SK-N-SH (cell line): ENCODE results near the gene ZNF101. TPM values are rescaled to one million over a fixed set of nuclear protein-coding genes. Genes with fewer than 3 reads are reported as not detected.

Experiments used
- CTCF ChIA-PET: fragments of 300-600, 350-600 bp; formaldehyde crosslinking; extraction: SDS; loops from one replicate; lab custom pipeline; 2021; lab: Yijun Ruan, JAX
- POLR2A ChIA-PET: fragments of 350-600 bp; sonication (Branson Sonifier 250); formaldehyde crosslinking; extraction: SDS; loops from one replicate; lab custom pipeline; 2020; ENCODE audit warnings: antibody characterized with exemption, inconsistent platforms; lab: Yijun Ruan, JAX
- DNase-seq: peaks from one replicate; pipeline ENCODE4 v3.0.0; 2012
- H2AFZ ChIP-seq: fragments of 200-600 bp; sonication (generic); 2 replicates; pipeline ENCODE4 v1.8.1; 2016; ENCODE audit warnings: antibody characterized with exemption, mild to moderate bottlenecking, low read depth
- H3F3A ChIP-seq: fragments of 200-600 bp; sonication (generic); replicated peaks from 2 replicates; pipeline ENCODE3; 2016; ENCODE audit warnings: antibody characterized with exemption, mild to moderate bottlenecking; ENCODE audit not compliant: insufficient read depth
- H3K27ac ChIP-seq, 2 experiments: fragments of 200-500 bp in 1 of 2; fragments of 200-600 bp in 1 of 2; sonication (Bioruptor generic) in 1 of 2; sonication (generic), shearing (Covaris generic) in 1 of 2; 2 replicates each; pipeline versions ENCODE4 v1.5.1 to v1.6.1; 2014 to 2016; ENCODE audit warnings: low read depth in 2 of 2, inconsistent platforms in 1 of 2, low read length in 1 of 2, mild to moderate bottlenecking in 1 of 2, mixed read lengths in 1 of 2
- H3K27me3 ChIP-seq: fragments of 200-600 bp; sonication (generic), shearing (Covaris generic); 2 replicates; pipeline ENCODE4 v1.6.1; 2016; ENCODE audit warnings: mixed run types; ENCODE audit not compliant: insufficient read depth
- H3K36me3 ChIP-seq, 2 experiments: fragments of 200-500 bp in 1 of 2; fragments of 200-600 bp in 1 of 2; sonication (Bioruptor generic) in 1 of 2; sonication (generic) in 1 of 2; replicated peaks in 1 of 2; 2 replicates each; pipeline versions ENCODE3 to v1.5.1; 2014 to 2016; ENCODE audit warnings: low read length in 1 of 2, mild to moderate bottlenecking in 1 of 2; ENCODE audit not compliant: insufficient read depth in 2 of 2, control insufficient read depth in 1 of 2
- H3K4me1 ChIP-seq, 2 experiments: fragments of 200-500 bp in 1 of 2; fragments of 200-600 bp in 1 of 2; sonication (Bioruptor generic) in 1 of 2; sonication (generic), shearing (Covaris generic) in 1 of 2; 2 replicates each; pipeline versions ENCODE4 v1.5.1 to v1.6.1; 2014 to 2016; ENCODE audit warnings: low read depth in 1 of 2, low read length in 1 of 2, mixed run types in 1 of 2; ENCODE audit not compliant: insufficient read depth in 2 of 2, control insufficient read depth in 1 of 2
- H3K4me2 ChIP-seq: fragments of 200-600 bp; sonication (generic), shearing (Covaris generic); 2 replicates; pipeline ENCODE4 v1.6.1; 2017; ENCODE audit warnings: mixed run types
- H3K4me3 ChIP-seq, 2 experiments: fragments of 200-500 bp in 1 of 2; fragments of 200-600 bp in 1 of 2; sonication (Bioruptor generic) in 1 of 2; sonication (generic), shearing (Covaris generic) in 1 of 2; 2 replicates each; pipeline versions ENCODE4 v1.5.1 to v1.8.1; 2014 to 2016; ENCODE audit warnings: low read depth in 2 of 2, inconsistent platforms in 1 of 2, low read length in 1 of 2, mild to moderate bottlenecking in 1 of 2, mixed read lengths in 1 of 2, moderate library complexity in 1 of 2
- H3K79me2 ChIP-seq: fragments of 200-600 bp; sonication (generic); 2 replicates; pipeline ENCODE4 v1.8.1; 2017; ENCODE audit warnings: mild to moderate bottlenecking; ENCODE audit not compliant: insufficient read depth
- H3K9ac ChIP-seq: fragments of 200-600 bp; sonication (generic); 2 replicates; pipeline ENCODE4 v1.6.1; 2017; ENCODE audit warnings: mixed run types
- H3K9me2 ChIP-seq: fragments of 200-600 bp; sonication (generic); 2 replicates; pipeline ENCODE4 v1.6.1; 2017; ENCODE audit warnings: mixed run types
- H3K9me3 ChIP-seq: fragments of 200-600 bp; sonication (generic); 2 replicates; pipeline ENCODE4 v1.6.1; 2017; ENCODE audit warnings: mixed run types, mild to moderate bottlenecking, moderate library complexity
- H4K20me1 ChIP-seq: fragments of 200-600 bp; sonication (generic); 2 replicates; pipeline ENCODE4 v1.6.1; 2017; ENCODE audit warnings: mild to moderate bottlenecking, mixed run types; ENCODE audit not compliant: insufficient read depth
- EZH2phosphoT487 ChIP-seq: fragments of 200-600 bp; sonication (generic); IDR thresholded peaks from 2 replicates; pipeline ENCODE4 v1.6.1; 2017; ENCODE audit warnings: low read depth, mixed run types, mild to moderate bottlenecking, antibody characterized with exemption, moderate library complexity, borderline replicate concordance
- FOSL2 ChIP-seq: IDR thresholded peaks from 2 replicates; pipeline ENCODE4 v1.4.0; 2012; ENCODE audit warnings: low read depth, mild to moderate bottlenecking, moderate library complexity, borderline replicate concordance
- FOXM1 ChIP-seq: IDR thresholded peaks from 2 replicates; pipeline ENCODE4 v1.4.0; 2012; ENCODE audit warnings: low read depth, mild to moderate bottlenecking
- JUND ChIP-seq: IDR thresholded peaks from 2 replicates; pipeline ENCODE4 v1.4.0; 2012
- MXI1 ChIP-seq: IDR thresholded peaks from 2 replicates; pipeline ENCODE4 v1.6.1; 2012; ENCODE audit warnings: mild to moderate bottlenecking, low read depth, low read length, improper control_type of control experiment
- NFIC ChIP-seq: IDR thresholded peaks from 2 replicates; pipeline ENCODE4 v1.4.0; 2012; ENCODE audit warnings: borderline replicate concordance
- NRF1 ChIP-seq: IDR thresholded peaks from 2 replicates; pipeline ENCODE4 v1.6.1; 2012; ENCODE audit warnings: low read depth, mild to moderate bottlenecking, low read length
- PBX3 ChIP-seq: IDR thresholded peaks from 2 replicates; pipeline ENCODE4; 2012
- POLR2AphosphoS5 ChIP-seq: IDR thresholded peaks from 2 replicates; pipeline ENCODE4 v1.6.1; 2012; ENCODE audit warnings: low read depth, low read length
- RAD21 ChIP-seq: IDR thresholded peaks from 2 replicates; pipeline ENCODE4 v1.6.1; 2012; ENCODE audit warnings: mild to moderate bottlenecking, low read length
- REST ChIP-seq: IDR thresholded peaks from 2 replicates; pipeline ENCODE4 v1.6.1; 2012; ENCODE audit warnings: mild to moderate bottlenecking, low read depth, low read length, moderate library complexity
- RXRA ChIP-seq: IDR thresholded peaks from 2 replicates; pipeline ENCODE4 v1.4.0; 2012; ENCODE audit warnings: low read depth, mild to moderate bottlenecking, borderline replicate concordance
- TEAD4 ChIP-seq: IDR thresholded peaks from 2 replicates; pipeline ENCODE4 v1.4.0; 2012; ENCODE audit warnings: mild to moderate bottlenecking, borderline replicate concordance; ENCODE audit not compliant: insufficient read depth
- USF1 ChIP-seq: IDR thresholded peaks from 2 replicates; pipeline ENCODE4 v1.4.0; 2012; ENCODE audit warnings: low read depth, borderline replicate concordance
- YY1 ChIP-seq: IDR thresholded peaks from 2 replicates; pipeline ENCODE4 v1.4.0; 2012; ENCODE audit warnings: low read depth, mild to moderate bottlenecking
- WGBS: methylation state at CpG from one replicate; pipeline ENCODE4 v1.1.6; 2017; ENCODE audit warnings: low lambda C conversion rate; 5-methylcytosine and 5-hydroxymethylcytosine counted together
- polyA plus RNA-seq, 3 experiments: library from polyadenylated mRNA; depleted of rRNA; stranded (reverse); fragments of >200 nt; gene quantifications; 2 replicates each; pipeline ENCODE4 v1.2.3, GENCODE V29; 2012
- TF ChIP-seq, protein P1 (sequence below): IDR thresholded peaks from 2 replicates; pipeline ENCODE4 v1.4.0; 2012; ENCODE audit warnings: low read depth, borderline replicate concordance
- TF ChIP-seq, protein P2 (sequence below): fragments of 150-350 bp; IDR thresholded peaks from 2 replicates; pipeline ENCODE4 v1.6.1; 2016; ENCODE audit warnings: mild to moderate bottlenecking, low read depth, low read length
- TF ChIP-seq, protein P3 (sequence below): fragments of 150-350 bp; IDR thresholded peaks from 2 replicates; pipeline ENCODE4 v1.6.1; 2017; ENCODE audit warnings: antibody characterized with exemption, low read length, low read depth, borderline replicate concordance

The ZNF101 gene
- polyA plus RNA-seq, 1 of the 3 experiments (the other 2 are of a cell fraction): 2.4 TPM

- peaks cover 22 to 60% of the 10 kb centered on the region in 2 experiments for H3K36me3 ChIP-seq
- no peak for DNase-seq
- H3K9ac ChIP-seq: no peak overlapping the region
- H2AFZ ChIP-seq: no peak overlapping the region
- TF ChIP-seq POLR2AphosphoS5: no peak
- no peak for TF ChIP-seq FOSL2
- no peak for TF ChIP-seq EZH2phosphoT487
- TF ChIP-seq, protein P1, sequence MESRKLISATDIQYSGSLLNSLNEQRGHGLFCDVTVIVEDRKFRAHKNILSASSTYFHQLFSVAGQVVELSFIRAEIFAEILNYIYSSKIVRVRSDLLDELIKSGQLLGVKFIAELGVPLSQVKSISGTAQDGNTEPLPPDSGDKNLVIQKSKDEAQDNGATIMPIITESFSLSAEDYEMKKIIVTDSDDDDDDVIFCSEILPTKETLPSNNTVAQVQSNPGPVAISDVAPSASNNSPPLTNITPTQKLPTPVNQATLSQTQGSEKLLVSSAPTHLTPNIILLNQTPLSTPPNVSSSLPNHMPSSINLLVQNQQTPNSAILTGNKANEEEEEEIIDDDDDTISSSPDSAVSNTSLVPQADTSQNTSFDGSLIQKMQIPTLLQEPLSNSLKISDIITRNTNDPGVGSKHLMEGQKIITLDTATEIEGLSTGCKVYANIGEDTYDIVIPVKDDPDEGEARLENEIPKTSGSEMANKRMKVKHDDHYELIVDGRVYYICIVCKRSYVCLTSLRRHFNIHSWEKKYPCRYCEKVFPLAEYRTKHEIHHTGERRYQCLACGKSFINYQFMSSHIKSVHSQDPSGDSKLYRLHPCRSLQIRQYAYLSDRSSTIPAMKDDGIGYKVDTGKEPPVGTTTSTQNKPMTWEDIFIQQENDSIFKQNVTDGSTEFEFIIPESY: no peak
- TF ChIP-seq REST: no peak
- TF ChIP-seq JUND: no peak
- TF ChIP-seq USF1: no peak
- TF ChIP-seq, protein P2, sequence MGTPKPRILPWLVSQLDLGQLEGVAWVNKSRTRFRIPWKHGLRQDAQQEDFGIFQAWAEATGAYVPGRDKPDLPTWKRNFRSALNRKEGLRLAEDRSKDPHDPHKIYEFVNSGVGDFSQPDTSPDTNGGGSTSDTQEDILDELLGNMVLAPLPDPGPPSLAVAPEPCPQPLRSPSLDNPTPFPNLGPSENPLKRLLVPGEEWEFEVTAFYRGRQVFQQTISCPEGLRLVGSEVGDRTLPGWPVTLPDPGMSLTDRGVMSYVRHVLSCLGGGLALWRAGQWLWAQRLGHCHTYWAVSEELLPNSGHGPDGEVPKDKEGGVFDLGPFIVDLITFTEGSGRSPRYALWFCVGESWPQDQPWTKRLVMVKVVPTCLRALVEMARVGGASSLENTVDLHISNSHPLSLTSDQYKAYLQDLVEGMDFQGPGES: no peak
- no peak for TF ChIP-seq MXI1
- TF ChIP-seq TEAD4: no peak
- TF ChIP-seq NFIC: no peak
- TF ChIP-seq YY1: no peak
- TF ChIP-seq NRF1: no peak
- TF ChIP-seq RAD21: no peak
- TF ChIP-seq, protein P3, sequence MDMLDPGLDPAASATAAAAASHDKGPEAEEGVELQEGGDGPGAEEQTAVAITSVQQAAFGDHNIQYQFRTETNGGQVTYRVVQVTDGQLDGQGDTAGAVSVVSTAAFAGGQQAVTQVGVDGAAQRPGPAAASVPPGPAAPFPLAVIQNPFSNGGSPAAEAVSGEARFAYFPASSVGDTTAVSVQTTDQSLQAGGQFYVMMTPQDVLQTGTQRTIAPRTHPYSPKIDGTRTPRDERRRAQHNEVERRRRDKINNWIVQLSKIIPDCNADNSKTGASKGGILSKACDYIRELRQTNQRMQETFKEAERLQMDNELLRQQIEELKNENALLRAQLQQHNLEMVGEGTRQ: no peak
- no peak for TF ChIP-seq RXRA
- no peak for TF ChIP-seq PBX3
- TF ChIP-seq FOXM1: no peak
- WGBS: 84% methylated on average over 2 of the region's 2 CpGs
- H3F3A ChIP-seq: no peaks in the 10 kb centered on the region
- H3K4me3 ChIP-seq: no peak overlapping the region
- ChIA-PET POLR2A (no interaction called here), CTCF (no interaction called here)
- no peaks in the 10 kb centered on the region for H3K9me2 ChIP-seq
- H3K79me2 ChIP-seq: peaks cover 2% of the 10 kb centered on the region; the same call in 1 of the 2 replicates
- no peaks in the 10 kb centered on the region for H3K27me3 ChIP-seq
- no peak overlapping the region for H3K27ac ChIP-seq
- no peaks in the 10 kb centered on the region for H4K20me1 ChIP-seq
- no peak overlapping the region for H3K4me2 ChIP-seq
- peaks cover 51% of the 10 kb centered on the region for H3K9me3 ChIP-seq
- no peaks in the 10 kb centered on the region for H3K4me1 ChIP-seq
These were observed 41.9 kb downstream of the ZNF101 start for GRCh38 chr19:19710506-19710905.
